ENCODE data around the gene SCFD1. TPM values are rescaled to one million over a fixed set of nuclear protein-coding genes. Genes with fewer than 3 reads are reported as not detected.

Gene SCFD1
- total RNA-seq, 4 donors from 2014 or later = 31.6 to 48.4 (median 42.5) TPM

GRCh38 chr14:30706704-30707103 is 84.6 kb downstream of the SCFD1 start:
- Histone ChIP-seq H3K27me3 (no peaks in the 10 kb centered on the region), H3K36me3 (peaks cover 0 to 50% of the 10 kb centered on the region in 2 donors), H3K9me3 (no peaks in the 10 kb centered on the region), H3K4me1 (no peaks in the 10 kb centered on the region), H3K27ac (no peak overlapping the region), H3K4me3 (no peak overlapping the region)
- no peak for ATAC-seq
- TF ChIP-seq, protein P1, sequence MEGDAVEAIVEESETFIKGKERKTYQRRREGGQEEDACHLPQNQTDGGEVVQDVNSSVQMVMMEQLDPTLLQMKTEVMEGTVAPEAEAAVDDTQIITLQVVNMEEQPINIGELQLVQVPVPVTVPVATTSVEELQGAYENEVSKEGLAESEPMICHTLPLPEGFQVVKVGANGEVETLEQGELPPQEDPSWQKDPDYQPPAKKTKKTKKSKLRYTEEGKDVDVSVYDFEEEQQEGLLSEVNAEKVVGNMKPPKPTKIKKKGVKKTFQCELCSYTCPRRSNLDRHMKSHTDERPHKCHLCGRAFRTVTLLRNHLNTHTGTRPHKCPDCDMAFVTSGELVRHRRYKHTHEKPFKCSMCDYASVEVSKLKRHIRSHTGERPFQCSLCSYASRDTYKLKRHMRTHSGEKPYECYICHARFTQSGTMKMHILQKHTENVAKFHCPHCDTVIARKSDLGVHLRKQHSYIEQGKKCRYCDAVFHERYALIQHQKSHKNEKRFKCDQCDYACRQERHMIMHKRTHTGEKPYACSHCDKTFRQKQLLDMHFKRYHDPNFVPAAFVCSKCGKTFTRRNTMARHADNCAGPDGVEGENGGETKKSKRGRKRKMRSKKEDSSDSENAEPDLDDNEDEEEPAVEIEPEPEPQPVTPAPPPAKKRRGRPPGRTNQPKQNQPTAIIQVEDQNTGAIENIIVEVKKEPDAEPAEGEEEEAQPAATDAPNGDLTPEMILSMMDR (IDR thresholded peaks at IDR 0.05) = no peak
- TF ChIP-seq EP300 (IDR thresholded peaks at IDR 0.05) = no peak
- no peak for TF ChIP-seq POLR2A (IDR thresholded peaks at IDR 0.05)
- no peak for TF ChIP-seq POLR2AphosphoS5 (IDR thresholded peaks at IDR 0.05)
- WGBS, 2 donors (ENCODE audit: low coverage in 1 of 2) = 80 to 100% methylated on average over 1 of the region's 2 CpGs

DNA sequence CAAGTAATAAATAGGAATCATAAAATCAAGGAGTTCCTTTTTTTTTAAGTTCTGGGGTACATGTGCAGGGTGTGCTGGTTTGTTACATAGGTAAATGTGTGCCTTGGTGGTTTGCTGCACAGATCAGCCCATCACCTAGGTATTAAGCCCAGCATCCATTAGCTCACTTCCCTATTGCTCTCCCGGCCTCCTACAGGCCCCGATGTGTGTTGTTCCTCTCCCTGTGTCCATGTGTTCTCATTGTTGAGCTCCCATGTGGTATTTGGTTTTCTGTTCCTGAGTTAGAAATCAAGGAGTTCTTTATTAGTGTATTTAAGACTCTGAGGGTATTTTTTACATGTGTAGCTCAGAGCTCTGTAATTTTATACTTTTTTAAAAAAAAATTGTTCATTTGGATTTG is 86.0 kb downstream of the SCFD1 start:
- H3K4me1 ChIP-seq = no peaks in the 10 kb centered on the region
- no peak overlapping the region for H3K4me3 ChIP-seq
- peaks cover 0 to 43% of the 10 kb centered on the region in 2 donors for H3K36me3 ChIP-seq
- no peak for ATAC-seq
- H3K9me3 ChIP-seq = no peaks in the 10 kb centered on the region
- WGBS, 2 donors (ENCODE audit: low coverage in 1 of 2) = 89% methylated on average over 1 of the region's 2 CpGs; no CpG with 5 or more reads in 1 of the 2 donors
- H3K27me3 ChIP-seq = no peaks in the 10 kb centered on the region
- no peak overlapping the region for H3K27ac ChIP-seq
- TF ChIP-seq EP300 (IDR thresholded peaks at IDR 0.05) (no peak), POLR2A (IDR thresholded peaks at IDR 0.05) (no peak), POLR2AphosphoS5 (IDR thresholded peaks at IDR 0.05) (no peak)
- TF ChIP-seq, protein P1 (IDR thresholded peaks at IDR 0.05) = no peak

- Histone ChIP-seq H3K27me3 (no peaks in the 10 kb centered on the region), H3K27ac (no peak overlapping the region), H3K36me3 (peaks cover 0 to 43% of the 10 kb centered on the region in 2 donors), H3K4me1 (no peaks in the 10 kb centered on the region), H3K4me3 (no peak overlapping the region), H3K9me3 (no peaks in the 10 kb centered on the region)
- WGBS, 2 donors (ENCODE audit: low coverage in 1 of 2) = 100% methylated on average over 1 to 3 of the region's 3 CpGs
- ATAC-seq = no peak
- TF ChIP-seq EP300 (IDR thresholded peaks at IDR 0.05) (no peak), POLR2A (IDR thresholded peaks at IDR 0.05) (no peak), POLR2AphosphoS5 (IDR thresholded peaks at IDR 0.05) (no peak)
- TF ChIP-seq, protein P1 (IDR thresholded peaks at IDR 0.05) = no peak
Observed at GRCh38 chr14:30709201-30709600, 87.1 kb downstream of the SCFD1 start.

- Histone ChIP-seq H3K9me3 (no peaks in the 10 kb centered on the region), H3K4me1 (no peaks in the 10 kb centered on the region), H3K4me3 (no peak overlapping the region), H3K27ac (no peak overlapping the region), H3K36me3 (peaks cover 0 to 44% of the 10 kb centered on the region in 2 donors), H3K27me3 (no peaks in the 10 kb centered on the region)
- no peak for ATAC-seq
- TF ChIP-seq, protein P1 (IDR thresholded peaks at IDR 0.05) = no peak
- no peak for TF ChIP-seq EP300 (IDR thresholded peaks at IDR 0.05)
- TF ChIP-seq POLR2A (IDR thresholded peaks at IDR 0.05) = no peak
- TF ChIP-seq POLR2AphosphoS5 (IDR thresholded peaks at IDR 0.05) = no peak
Observed at GRCh38 chr14:30710876-30711275, 88.8 kb downstream of the SCFD1 start.

GRCh38 chr14:30719137-30719536 is 97.0 kb downstream of the SCFD1 start:
- H3K27me3 ChIP-seq = no peaks in the 10 kb centered on the region
- no peak for ATAC-seq
- H3K4me1 ChIP-seq = no peaks in the 10 kb centered on the region
- WGBS, 2 donors (ENCODE audit: low coverage in 1 of 2) = 92 to 95% methylated on average over 3 of the region's 3 CpGs
- H3K36me3 ChIP-seq = peaks cover 0 to 69% of the 10 kb centered on the region in 2 donors
- no peak overlapping the region for H3K4me3 ChIP-seq
- no peaks in the 10 kb centered on the region for H3K9me3 ChIP-seq
- no peak overlapping the region for H3K27ac ChIP-seq
- TF ChIP-seq, protein P1 (IDR thresholded peaks at IDR 0.05) = no peak
- no peak for TF ChIP-seq POLR2A (IDR thresholded peaks at IDR 0.05)
- no peak for TF ChIP-seq EP300 (IDR thresholded peaks at IDR 0.05)
- no peak for TF ChIP-seq POLR2AphosphoS5 (IDR thresholded peaks at IDR 0.05)

Measured in gastroesophageal sphincter (tissue), 4 donors.